NCI-H2227 treated with DMSO at 0.1 percent for 48 hours (cell line): ENCODE measurements around the gene PRRG4.
"Not testable (repeated sequence)": the region's sequence is repeated elsewhere in the genome, so short reads cannot be mapped to it uniquely, and the experiment has no call there.

Experiments
- DNase-seq: peaks from one replicate; lab custom pipeline; 2025; lab: John Stamatoyannopoulos, UW

PRRG4 gene

GRCh38 chr11:32829680-32830412 lies at the start of gene PRRG4:
Gene PRRG4, plus strand, starts transcription at chr11:32829927. Its CDS starts 603 bp downstream, at chr11:32830530.
- DNase-seq, result no peak

- not testable (repeated sequence) for DNase-seq
Observed at GRCh38 chr11:32780839-32781238, 48.9 kb upstream of the PRRG4 start.

GRCh38 chr11:32781721-32782120 lies 48.0 kb upstream of the PRRG4 start:
- no peak for DNase-seq

GRCh38 chr11:32785262-32785661 lies 44.5 kb upstream of the PRRG4 start:
- DNase-seq, result no peak

GRCh38 chr11:32786811-32787210 lies 42.9 kb upstream of the PRRG4 start:
- DNase-seq, result no peak

- no peak for DNase-seq
Observed at GRCh38 chr11:32790916-32791315, 38.8 kb upstream of the PRRG4 start.

- DNase-seq, result no peak
Observed at GRCh38 chr11:32792111-32792947, 37.4 kb upstream of the PRRG4 start.

- peak; percentile 63 for DNase-seq
Observed at GRCh38 chr11:32792948-32793475, 36.7 kb upstream of the PRRG4 start.

GRCh38 chr11:32794439-32794838 lies 35.3 kb upstream of the PRRG4 start, which contains the start of gene CCDC73:
Gene CCDC73, minus strand, starts transcription at chr11:32794662. Its CDS starts 34,419 bp downstream, at chr11:32760243.
- no peak for DNase-seq

GRCh38 chr11:32796425-32796824 lies 33.3 kb upstream of the PRRG4 start:
- DNase-seq, result no peak

GRCh38 chr11:32809313-32809712 lies 20.4 kb upstream of the PRRG4 start:
- peak; percentile 64 for DNase-seq

GRCh38 chr11:32817181-32817851 lies 12.4 kb upstream of the PRRG4 start:
- DNase-seq, result no peak

- no peak for DNase-seq
Observed at GRCh38 chr11:32817852-32818183, 11.9 kb upstream of the PRRG4 start.

- no peak for DNase-seq
Observed at GRCh38 chr11:32819187-32819586, 10.5 kb upstream of the PRRG4 start.

- no peak for DNase-seq
Observed at GRCh38 chr11:32820497-32820896, 9.2 kb upstream of the PRRG4 start.

- DNase-seq, result no peak
Observed at GRCh38 chr11:32821517-32821916, 8.2 kb upstream of the PRRG4 start.

GRCh38 chr11:32821917-32822560 lies 7.7 kb upstream of the PRRG4 start:
- DNase-seq, result no peak

GRCh38 chr11:32823617-32824016 lies 6.1 kb upstream of the PRRG4 start:
- DNase-seq, result not testable (repeated sequence)

GRCh38 chr11:32826113-32826512 lies 3.6 kb upstream of the PRRG4 start:
- DNase-seq, result no peak

GRCh38 chr11:32827276-32827675 lies 2.5 kb upstream of the PRRG4 start:
- DNase-seq, result no peak

- no peak for DNase-seq
Observed at GRCh38 chr11:32829157-32829679, 509 bp upstream of the PRRG4 start.

GRCh38 chr11:32830413-32830738 lies 649 bp downstream of the PRRG4 start:
- DNase-seq, result no peak
